H9 (cell line): ENCODE data around the gene GALNT17. TPM values are rescaled to one million over a fixed set of nuclear protein-coding genes. Genes with fewer than 3 reads are reported as not detected.

ENCODE experiments used
- DNase-seq: peaks from one replicate; pipeline ENCODE4 v3.0.0-alpha.2; 2017
- H2AFZ ChIP-seq: one replicate; pipeline ENCODE4 v1.6.1; 2013; ENCODE audit warnings: mild to moderate bottlenecking, low read length, control low read depth, moderate library complexity
- H2AK5ac ChIP-seq: 2 replicates; pipeline ENCODE4 v1.6.1; 2013; ENCODE audit warnings: low read length, control low read depth, mixed read lengths; ENCODE audit not compliant: insufficient read length
- H2BK120ac ChIP-seq: one replicate; pipeline ENCODE4 v1.6.1; 2013; ENCODE audit warnings: low read depth, mild to moderate bottlenecking, low read length, control low read depth, inconsistent platforms; ENCODE audit not compliant: poor library complexity, severe bottlenecking
- H2BK12ac ChIP-seq: 2 replicates; pipeline ENCODE4 v1.6.1; 2013; ENCODE audit warnings: low read length, control low read depth, mixed read lengths, low read depth; ENCODE audit not compliant: insufficient read length
- H2BK15ac ChIP-seq: 2 replicates; pipeline ENCODE4 v1.6.1; 2013; ENCODE audit warnings: low read depth, low read length, control low read depth
- H2BK20ac ChIP-seq: one replicate; pipeline ENCODE4 v1.6.1; 2013; ENCODE audit warnings: low read depth, mild to moderate bottlenecking, low read length, control low read depth, inconsistent platforms; ENCODE audit not compliant: poor library complexity, severe bottlenecking
- H2BK5ac ChIP-seq: 2 replicates; pipeline ENCODE4 v1.6.1; 2013; ENCODE audit warnings: low read length, control low read depth, mixed read lengths; ENCODE audit not compliant: insufficient read length
- H3K14ac ChIP-seq: 2 replicates; pipeline ENCODE4 v1.6.1; 2013; ENCODE audit warnings: low read length, control low read depth; ENCODE audit not compliant: insufficient read depth
- H3K18ac ChIP-seq: 2 replicates; pipeline ENCODE4 v1.6.1; 2013; ENCODE audit warnings: low read depth, mild to moderate bottlenecking, mixed read lengths, low read length, control low read depth; ENCODE audit not compliant: insufficient read length
- H3K23ac ChIP-seq: 2 replicates; pipeline ENCODE4 v1.6.1; 2013; ENCODE audit warnings: low read length, control low read depth, mixed read lengths, low read depth; ENCODE audit not compliant: insufficient read length
- H3K23me2 ChIP-seq: 2 replicates; pipeline ENCODE4 v1.6.1; 2013; ENCODE audit warnings: low read depth, mild to moderate bottlenecking, mixed read lengths, low read length, control low read depth; ENCODE audit not compliant: insufficient read length, poor library complexity, severe bottlenecking
- H3K27ac ChIP-seq: 2 replicates; pipeline ENCODE4 v1.5.1; 2013; ENCODE audit warnings: low read length, control low read depth, mixed read lengths, low read depth; ENCODE audit not compliant: insufficient read length
- H3K27me3 ChIP-seq: 2 replicates; pipeline ENCODE4 v1.6.1; 2013; ENCODE audit warnings: low read length, control low read depth, inconsistent platforms; ENCODE audit not compliant: insufficient read depth
- H3K4ac ChIP-seq: 2 replicates; pipeline ENCODE4 v1.6.1; 2013; ENCODE audit warnings: low read depth, mild to moderate bottlenecking, control low read depth, inconsistent platforms, low read length, moderate library complexity
- H3K4me1 ChIP-seq: 2 replicates; pipeline ENCODE4 v1.6.1; 2013; ENCODE audit warnings: low read length, control low read depth, inconsistent platforms; ENCODE audit not compliant: insufficient read depth
- H3K4me2 ChIP-seq: 2 replicates; pipeline ENCODE4 v1.6.1; 2013; ENCODE audit warnings: low read length, control low read depth, mixed read lengths; ENCODE audit not compliant: insufficient read length, insufficient read depth
- H3K56ac ChIP-seq: 2 replicates; pipeline ENCODE4 v1.6.1; 2013; ENCODE audit warnings: low read depth, mild to moderate bottlenecking, mixed read lengths, low read length, control low read depth; ENCODE audit not compliant: insufficient read length
- H3K79me1 ChIP-seq: 2 replicates; pipeline ENCODE4 v1.6.1; 2013; ENCODE audit warnings: low read depth, mild to moderate bottlenecking, moderate library complexity, low read length, control low read depth, inconsistent platforms; ENCODE audit not compliant: insufficient read depth, poor library complexity, severe bottlenecking
- H3K79me2 ChIP-seq: 2 replicates; pipeline ENCODE4 v1.6.1; 2013; ENCODE audit warnings: low read length, control low read depth, inconsistent platforms; ENCODE audit not compliant: insufficient read depth
- H3K9ac ChIP-seq: 2 replicates; pipeline ENCODE4 v1.6.1; 2013; ENCODE audit warnings: low read length, control low read depth, mixed read lengths; ENCODE audit not compliant: insufficient read length; ENCODE audit errors: extremely low read depth
- H3K9me3 ChIP-seq: one replicate; pipeline ENCODE4 v1.6.1; 2013; ENCODE audit warnings: low read depth, low read length, inconsistent platforms; ENCODE audit not compliant: control insufficient read depth
- H3T11ph ChIP-seq: one replicate; pipeline ENCODE4 v1.6.1; 2013; ENCODE audit warnings: mild to moderate bottlenecking, low read length, control low read depth, inconsistent platforms
- H4K20me1 ChIP-seq: one replicate; pipeline ENCODE4 v1.6.1; 2013; ENCODE audit not compliant: control insufficient read depth, insufficient read length, insufficient read depth
- H4K5ac ChIP-seq: 2 replicates; pipeline ENCODE4 v1.6.1; 2013; ENCODE audit warnings: low read depth, mild to moderate bottlenecking, mixed read lengths, low read length, control low read depth; ENCODE audit not compliant: insufficient read length
- H4K8ac ChIP-seq: replicated peaks from 2 replicates; pipeline ENCODE4 v1.6.1; 2013; ENCODE audit warnings: low read length, control low read depth, mixed read lengths, low read depth; ENCODE audit not compliant: insufficient read length
- H4K91ac ChIP-seq: 2 replicates; pipeline ENCODE4 v1.6.1; 2013; ENCODE audit warnings: low read depth, mild to moderate bottlenecking, moderate library complexity, mixed read lengths, low read length, control low read depth; ENCODE audit not compliant: insufficient read length
- H3K27ac Mint-ChIP-seq, 3 experiments: 2 replicates in 2 of 3; 3 replicates in 1 of 3; pipeline ENCODE4 v1.8.0; 2020 to 2021; ENCODE audit warnings: mixed read lengths in 3 of 3, mild to moderate bottlenecking in 1 of 3, moderate library complexity in 1 of 3
- H3K27me3 Mint-ChIP-seq: 2 replicates; pipeline ENCODE4 v1.8.0; 2021; ENCODE audit warnings: low read depth, mild to moderate bottlenecking, moderate library complexity, mixed read lengths
- H3K36me3 Mint-ChIP-seq, 3 experiments: 2 replicates in 2 of 3; 3 replicates in 1 of 3; pipeline ENCODE4 v1.8.0; 2020 to 2021; ENCODE audit warnings: low read depth in 3 of 3, mixed read lengths in 3 of 3; ENCODE audit not compliant: insufficient read depth in 1 of 3
- H3K4me1 Mint-ChIP-seq, 2 experiments: 2 replicates each; pipeline ENCODE4 v1.8.0; 2020; ENCODE audit warnings: mixed read lengths in 2 of 2
- H3K4me3 Mint-ChIP-seq, 2 experiments: 2 replicates in 1 of 2; 3 replicates in 1 of 2; pipeline ENCODE4 v1.8.0; 2020 to 2021; ENCODE audit warnings: mild to moderate bottlenecking in 2 of 2, mixed read lengths in 2 of 2, moderate library complexity in 1 of 2
- H3K9me3 Mint-ChIP-seq, 2 experiments: 2 replicates in 1 of 2; 3 replicates in 1 of 2; pipeline ENCODE4 v1.8.0; 2020; ENCODE audit warnings: mild to moderate bottlenecking in 2 of 2, mixed read lengths in 2 of 2, moderate library complexity in 1 of 2
- CTCF ChIP-seq: fragments of 200-600 bp; sonication (generic); conservative IDR thresholded peaks from 3 replicates; pipeline ENCODE4 v1.8.0; 2021; ENCODE audit warnings: antibody characterized with exemption, mild to moderate bottlenecking
- WGBS: extraction: QIAGEN DNeasy Blood & Tissue Kit; methylation state at CpG from one replicate; pipeline ENCODE4 v1.1.7; 2013; ENCODE audit warnings: missing lambda C conversion rate, low lambda C conversion rate, mixed read lengths; ENCODE audit not compliant: insufficient read length; ENCODE audit errors: extremely low coverage; 5-methylcytosine and 5-hydroxymethylcytosine counted together
- total RNA-seq: library from RNA; stranded (reverse); gene quantifications from 2 replicates; pipeline ENCODE4 v1.2.1, GENCODE V29; 2021

The GALNT17 gene
- total RNA-seq, 1 experiment from 2014 or later: 43.2 TPM

GRCh38 chr7:71705901-71706596 is 574.1 kb downstream of the GALNT17 start:
- Histone ChIP-seq H3K27me3 (no peaks in the 10 kb centered on the region), H3K23ac (no peak overlapping the region), H3K9ac (no peak overlapping the region), H3K4me2 (no peak overlapping the region), H2BK12ac (no peak overlapping the region), H2AFZ (no peak overlapping the region), H3K27ac (no peak overlapping the region), H3K79me1 (no peaks in the 10 kb centered on the region), H3K23me2 (no peaks in the 10 kb centered on the region), H3K14ac (no peak overlapping the region), H2BK15ac (no peak overlapping the region), H3K56ac (no peak overlapping the region), H4K20me1 (no peaks in the 10 kb centered on the region), H2BK5ac (no peak overlapping the region), H4K5ac (no peak overlapping the region), H2BK120ac (no peak overlapping the region), H3K4me1 (no peaks in the 10 kb centered on the region), H4K8ac (no peak overlapping the region), H3K18ac (no peak overlapping the region), H3T11ph (no peak overlapping the region), H4K91ac (no peak overlapping the region), H2BK20ac (no peak overlapping the region), H3K4ac (no peak overlapping the region), H2AK5ac (no peak overlapping the region), H3K9me3 (no peaks in the 10 kb centered on the region), H3K79me2 (no peaks in the 10 kb centered on the region)
- Mint-ChIP-seq H3K36me3 (peaks cover 28 to 48% (median 33%) of the 10 kb centered on the region in 3 experiments), H3K4me1 (no peaks in the 10 kb centered on the region), H3K9me3 (peaks cover 16 to 22% of the 10 kb centered on the region in 2 experiments), H3K27me3 (no peaks in the 10 kb centered on the region; the same call in 1 of the 2 replicates), H3K27ac (no peak overlapping the region; a peak in 1 of 7 replicates), H3K4me3 (no peak overlapping the region)
- DNase-seq: no peak
- TF ChIP-seq CTCF: no peak
- no CpG with 5 or more reads among the region's 3 CpGs for WGBS
